ENCODE results near the gene GSTM3. TPM values are rescaled to one million over a fixed set of nuclear protein-coding genes. Genes with fewer than 3 reads are reported as not detected.

GSTM3 gene
- total RNA-seq, 1 experiment from 2014 or later: not detected

DNA sequence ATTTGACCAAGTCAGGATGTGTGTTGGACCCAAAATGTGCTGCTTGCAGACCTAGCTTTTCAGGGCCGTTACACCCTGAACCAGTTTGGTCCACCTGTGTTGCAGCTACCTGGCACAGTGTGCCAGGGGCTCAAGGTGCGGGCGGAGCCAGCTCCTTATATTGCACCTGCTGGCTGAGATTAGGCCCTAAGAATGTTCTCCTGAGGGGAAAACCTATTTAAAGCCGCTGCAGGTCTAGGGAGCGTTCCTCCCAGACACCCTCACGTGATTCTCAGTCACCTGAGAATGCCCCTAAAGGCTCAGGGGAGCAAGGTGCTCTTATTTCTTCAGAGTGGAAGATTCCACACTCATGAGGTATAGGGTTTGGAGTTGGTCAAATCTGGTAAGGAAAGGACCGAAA is 12.0 kb downstream of the GSTM3 start:
- no TSS peak for BruUV-seq (replicated peaks)
- ChIA-PET POLR2A (interaction anchor here (0.7 kb wide), 1 partner anchor 22 kb away, joined by 3 read pairs; no protein-coding TSS in a partner anchor), CTCF (no interaction called here)
- Mint-ChIP-seq H3K9me3 (ENCODE audit: unreplicated experiment) (no peaks in the 10 kb centered on the region), H3K27ac (ENCODE audit: low read depth, unreplicated experiment) (no peak overlapping the region), H3K4me3 (ENCODE audit: unreplicated experiment) (no peak overlapping the region), H3K27me3 (ENCODE audit: insufficient read depth, unreplicated experiment) (no peaks in the 10 kb centered on the region), H3K4me1 (ENCODE audit: insufficient read depth, unreplicated experiment) (no peaks in the 10 kb centered on the region), H3K36me3 (ENCODE audit: insufficient read depth, unreplicated experiment) (no peaks in the 10 kb centered on the region)
- intact Hi-C loops (cut with micrococcal nuclease): no loop called here
- no peak for DNase-seq (ENCODE audit: unreplicated experiment)
- TF ChIP-seq CTCF (IDR thresholded peaks at IDR 0.05; ENCODE audit: unreplicated experiment): no peak

DNA sequence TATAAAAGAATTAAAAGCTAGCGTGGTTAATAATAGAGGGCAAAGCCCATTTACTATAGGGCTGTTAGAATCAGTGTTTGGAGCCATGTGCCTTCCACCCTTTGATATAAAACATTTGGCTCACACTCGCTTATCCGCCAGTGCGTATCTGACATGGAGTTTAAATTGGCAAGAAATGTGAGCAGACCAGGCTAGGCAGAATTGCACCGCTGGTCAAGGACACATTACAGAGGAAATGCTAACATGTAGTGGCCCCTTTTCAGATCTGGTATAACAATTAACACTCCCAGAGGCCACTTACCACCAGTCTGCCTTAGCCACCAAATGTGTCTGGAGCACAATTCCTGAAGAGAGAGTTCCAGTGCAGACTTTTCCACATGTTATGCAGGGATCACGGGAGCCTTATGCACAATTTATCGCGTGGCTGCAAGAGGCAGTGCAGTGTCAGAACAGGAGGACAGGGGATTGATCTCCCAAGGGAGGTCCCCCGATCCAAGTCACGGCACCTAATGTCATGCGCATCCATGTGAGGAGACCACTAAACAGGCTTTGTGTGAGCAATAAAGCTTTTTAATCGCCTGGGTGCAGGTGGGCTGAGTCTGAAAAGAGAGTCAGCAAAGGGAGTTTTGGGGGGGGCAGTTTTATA is 14.0 kb downstream of the GSTM3 start:
- no peak for DNase-seq (ENCODE audit: unreplicated experiment)
- no peaks in the 10 kb centered on the region for H3K27me3 Mint-ChIP-seq (ENCODE audit: insufficient read depth, unreplicated experiment)
- intact Hi-C loops (cut with micrococcal nuclease): no loop called here
- H3K36me3 Mint-ChIP-seq (ENCODE audit: insufficient read depth, unreplicated experiment): no peaks in the 10 kb centered on the region
- no peak overlapping the region for H3K27ac Mint-ChIP-seq (ENCODE audit: low read depth, unreplicated experiment)
- BruUV-seq (replicated peaks): no TSS peak
- no peaks in the 10 kb centered on the region for H3K9me3 Mint-ChIP-seq (ENCODE audit: unreplicated experiment)
- H3K4me3 Mint-ChIP-seq (ENCODE audit: unreplicated experiment): no peak overlapping the region
- H3K4me1 Mint-ChIP-seq (ENCODE audit: insufficient read depth, unreplicated experiment): peaks cover 5% of the 10 kb centered on the region
- POLR2A ChIA-PET: interaction anchor here (0.6 kb wide), 1 partner anchor 258 kb away, joined by 5 read pairs; no protein-coding TSS in a partner anchor
- CTCF ChIA-PET: interaction anchor here (0.6 to 2.1 kb wide), 2 partner anchors 87 to 345 kb away, joined by 3 to 6 read pairs; no protein-coding TSS in a partner anchor
- TF ChIP-seq CTCF (IDR thresholded peaks at IDR 0.05; ENCODE audit: unreplicated experiment): no peak

DNA sequence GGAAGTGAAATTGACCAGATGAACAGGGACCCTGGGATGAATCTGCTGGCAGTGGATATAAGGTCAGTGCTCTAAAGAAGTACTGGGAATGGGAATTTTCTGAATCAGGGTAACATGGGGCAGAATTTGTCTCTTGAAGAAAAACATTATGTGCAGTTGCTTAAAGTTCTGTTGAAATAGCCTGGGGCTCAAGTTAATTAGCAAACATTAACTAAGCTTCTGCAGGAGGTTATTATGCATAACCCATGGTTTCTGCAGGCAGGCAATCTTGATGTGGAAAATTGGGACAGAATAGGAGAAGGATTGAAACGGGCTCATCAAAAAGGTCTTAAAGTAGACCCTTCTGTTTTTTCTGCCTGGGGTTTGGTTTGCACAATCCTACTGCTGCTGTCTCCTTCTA is 14.8 kb downstream of the GSTM3 start:
- no peaks in the 10 kb centered on the region for H3K9me3 Mint-ChIP-seq (ENCODE audit: unreplicated experiment)
- no peak for TF ChIP-seq CTCF (IDR thresholded peaks at IDR 0.05; ENCODE audit: unreplicated experiment)
- H3K27ac Mint-ChIP-seq (ENCODE audit: low read depth, unreplicated experiment): no peak overlapping the region
- H3K4me1 Mint-ChIP-seq (ENCODE audit: insufficient read depth, unreplicated experiment): peaks cover 5% of the 10 kb centered on the region
- H3K4me3 Mint-ChIP-seq (ENCODE audit: unreplicated experiment): no peak overlapping the region
- no peaks in the 10 kb centered on the region for H3K36me3 Mint-ChIP-seq (ENCODE audit: insufficient read depth, unreplicated experiment)
- intact Hi-C loops (cut with micrococcal nuclease): no loop called here
- ChIA-PET POLR2A (no interaction called here), CTCF (interaction anchor here (2.1 kb wide), 1 partner anchor 86 kb away, joined by 6 read pairs; no protein-coding TSS in a partner anchor)
- no TSS peak for BruUV-seq (replicated peaks)
- no peak for DNase-seq (ENCODE audit: unreplicated experiment)
- H3K27me3 Mint-ChIP-seq (ENCODE audit: insufficient read depth, unreplicated experiment): no peaks in the 10 kb centered on the region

DNA sequence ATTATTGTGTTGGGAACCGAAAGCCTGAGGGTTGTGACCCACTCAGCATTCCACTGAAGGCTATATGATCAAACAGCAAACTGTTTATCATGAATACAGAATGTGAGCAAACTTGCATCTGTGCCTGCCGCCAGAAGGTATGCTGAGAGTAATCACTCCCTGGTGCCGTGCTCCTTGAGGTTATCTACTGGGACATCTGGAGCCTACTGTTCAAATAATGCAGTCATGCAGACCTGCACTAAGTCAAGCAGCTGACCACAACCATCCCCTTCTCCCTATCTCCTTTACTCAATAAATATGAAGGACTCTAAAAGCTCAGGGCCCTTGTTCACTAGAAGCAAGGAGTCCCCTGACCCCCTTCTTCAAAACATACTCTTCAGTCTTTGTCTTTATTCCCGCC is 15.3 kb downstream of the GSTM3 start:
- Mint-ChIP-seq H3K9me3 (ENCODE audit: unreplicated experiment) (no peaks in the 10 kb centered on the region), H3K27ac (ENCODE audit: low read depth, unreplicated experiment) (no peak overlapping the region), H3K4me3 (ENCODE audit: unreplicated experiment) (no peak overlapping the region), H3K36me3 (ENCODE audit: insufficient read depth, unreplicated experiment) (no peaks in the 10 kb centered on the region), H3K4me1 (ENCODE audit: insufficient read depth, unreplicated experiment) (peaks cover 5% of the 10 kb centered on the region), H3K27me3 (ENCODE audit: insufficient read depth, unreplicated experiment) (no peaks in the 10 kb centered on the region)
- DNase-seq (ENCODE audit: unreplicated experiment): no peak
- CTCF ChIA-PET: no interaction called here
- POLR2A ChIA-PET: no interaction called here
- no peak for TF ChIP-seq CTCF (IDR thresholded peaks at IDR 0.05; ENCODE audit: unreplicated experiment)
- BruUV-seq (replicated peaks): no TSS peak
- intact Hi-C loops (cut with micrococcal nuclease): no loop called here
